Panc1 (cell line): ENCODE data around the gene ALPL. TPM values are rescaled to one million over a fixed set of nuclear protein-coding genes. Genes with fewer than 3 reads are reported as not detected.

Source experiments
- ATAC-seq: fragments of 200-7000 bp; cut with Tn5 transposase; 2 replicates; pipeline ENCODE4 v1.9.1; 2020; ENCODE audit warnings: mild to moderate bottlenecking, moderate library complexity
- BruUV-seq: library from RNA; stranded (reverse); fragments of 400-500 nt; replicated peaks from 2 replicates; lab custom pipeline; 2021; lab: Mats Ljungman, UMichigan
- CTCF ChIA-PET: fragments of 300-600 bp; sonication (Branson Sonifier 250); formaldehyde crosslinking; loops from one replicate; lab custom pipeline; 2022; ENCODE audit warnings: antibody characterized with exemption; lab: Charles Lee
- POLR2A ChIA-PET: fragments of 300-600 bp; sonication (Branson Sonifier 250); formaldehyde crosslinking; loops from one replicate; lab custom pipeline; 2022; ENCODE audit warnings: antibody characterized with exemption; lab: Charles Lee
- DNase-seq: peaks from one replicate; pipeline ENCODE4 v3.0.0-alpha.2; 2010; ENCODE audit warnings: low read depth, low spot score
- H3K27ac ChIP-seq: 2 replicates; pipeline ENCODE4 v1.5.1; 2011; ENCODE audit warnings: mild to moderate bottlenecking, low read length, inconsistent platforms
- H3K27me3 ChIP-seq: fragments of 200-500 bp; sonication (Bioruptor generic); 2 replicates; pipeline ENCODE4 v1.6.0; 2014; ENCODE audit warnings: low read length, inconsistent platforms; ENCODE audit not compliant: control insufficient read depth, insufficient read depth
- H3K36me3 ChIP-seq: fragments of 200-500 bp; sonication (Bioruptor generic); 2 replicates; pipeline ENCODE4 v1.5.1; 2014; ENCODE audit warnings: inconsistent platforms, mild to moderate bottlenecking, low read length, moderate library complexity; ENCODE audit not compliant: control insufficient read depth, insufficient read depth
- H3K4me1 ChIP-seq: 2 replicates; pipeline ENCODE4 v1.5.1; 2011; ENCODE audit warnings: inconsistent platforms, mild to moderate bottlenecking, low read length, moderate library complexity; ENCODE audit not compliant: control insufficient read depth, insufficient read depth
- H3K4me3 ChIP-seq, 2 experiments: 2 replicates each; pipeline ENCODE4 v1.5.1; 2011 to 2012; ENCODE audit warnings: low read depth in 2 of 2, low read length in 2 of 2, mild to moderate bottlenecking in 2 of 2, inconsistent platforms in 1 of 2, moderate library complexity in 1 of 2
- H3K9me3 ChIP-seq: fragments of 200-500 bp; sonication (Bioruptor generic); 2 replicates; pipeline ENCODE4 v1.5.1; 2014; ENCODE audit warnings: low read depth, mild to moderate bottlenecking, inconsistent platforms, low read length, moderate library complexity; ENCODE audit not compliant: control insufficient read depth, insufficient read depth
- CTCF ChIP-seq: fragments of 450-650 bp; IDR thresholded peaks from 2 replicates; pipeline ENCODE4 v1.5.1; 2017; ENCODE audit warnings: mild to moderate bottlenecking
- POLR2AphosphoS5 ChIP-seq: IDR thresholded peaks from 2 replicates; pipeline ENCODE4 v1.6.1; 2012; ENCODE audit warnings: mild to moderate bottlenecking, low read depth, low read length, moderate library complexity
- SIN3A ChIP-seq: IDR thresholded peaks from 2 replicates; pipeline ENCODE4 v1.6.1; 2012; ENCODE audit warnings: low read depth, mild to moderate bottlenecking, low read length, moderate library complexity, borderline replicate concordance; ENCODE audit not compliant: insufficient read depth
- TCF7L2 ChIP-seq: IDR thresholded peaks from 2 replicates; pipeline ENCODE4 v1.6.1; 2011; ENCODE audit warnings: mild to moderate bottlenecking, low read depth, low read length, inconsistent platforms
- in situ Hi-C: cut with HindIII; loops from 2 replicates; pipeline ENCODE4 v1.10.0; 2016; ENCODE audit warnings: low sequenced_read_pairs, low pct_unique_long_range_greater_than_20kb
- intact Hi-C: fragments of 100-400 bp; cut with micrococcal nuclease; formaldehyde crosslinking; loops from one replicate; pipeline ENCODE4 v1.10.0; 2022; ENCODE audit not compliant: unreplicated experiment
- total RNA-seq: library from RNA; stranded (reverse); gene quantifications from one replicate; pipeline ENCODE4 v1.2.1, GENCODE V29; 2021; ENCODE audit not compliant: unreplicated experiment
- TF ChIP-seq, protein P1 (sequence below), 2 experiments: IDR thresholded peaks; 2 replicates each; pipeline ENCODE4 v1.6.1; 2011 to 2012; ENCODE audit warnings: low read depth in 2 of 2, control low read depth in 1 of 2, low read length in 1 of 2, mild to moderate bottlenecking in 1 of 2, moderate library complexity in 1 of 2; ENCODE audit not compliant: insufficient read depth in 1 of 2

ALPL gene
- total RNA-seq, 1 experiment from 2014 or later: 0.82 TPM

- BruUV-seq: no TSS peak
- Histone ChIP-seq H3K4me1 (peaks cover 3% of the 10 kb centered on the region; the same call in 1 of the 2 replicates), H3K36me3 (no peaks in the 10 kb centered on the region), H3K4me3 (no peak overlapping the region), H3K27me3 (no peaks in the 10 kb centered on the region), H3K9me3 (no peaks in the 10 kb centered on the region), H3K27ac (no peak overlapping the region)
- intact Hi-C loops: no loop called here
- ChIA-PET POLR2A (no interaction called here), CTCF (interaction anchor here (0.8 kb wide), 1 partner anchor 66 kb away, joined by 3 read pairs; no protein-coding TSS in a partner anchor)
- DNase-seq (no peak), ATAC-seq (no peak)
- in situ Hi-C loops: no loop called here
- TF ChIP-seq POLR2AphosphoS5 (no peak), CTCF (no peak), TCF7L2 (no peak), SIN3A (no peak)
- TF ChIP-seq, protein P1, sequence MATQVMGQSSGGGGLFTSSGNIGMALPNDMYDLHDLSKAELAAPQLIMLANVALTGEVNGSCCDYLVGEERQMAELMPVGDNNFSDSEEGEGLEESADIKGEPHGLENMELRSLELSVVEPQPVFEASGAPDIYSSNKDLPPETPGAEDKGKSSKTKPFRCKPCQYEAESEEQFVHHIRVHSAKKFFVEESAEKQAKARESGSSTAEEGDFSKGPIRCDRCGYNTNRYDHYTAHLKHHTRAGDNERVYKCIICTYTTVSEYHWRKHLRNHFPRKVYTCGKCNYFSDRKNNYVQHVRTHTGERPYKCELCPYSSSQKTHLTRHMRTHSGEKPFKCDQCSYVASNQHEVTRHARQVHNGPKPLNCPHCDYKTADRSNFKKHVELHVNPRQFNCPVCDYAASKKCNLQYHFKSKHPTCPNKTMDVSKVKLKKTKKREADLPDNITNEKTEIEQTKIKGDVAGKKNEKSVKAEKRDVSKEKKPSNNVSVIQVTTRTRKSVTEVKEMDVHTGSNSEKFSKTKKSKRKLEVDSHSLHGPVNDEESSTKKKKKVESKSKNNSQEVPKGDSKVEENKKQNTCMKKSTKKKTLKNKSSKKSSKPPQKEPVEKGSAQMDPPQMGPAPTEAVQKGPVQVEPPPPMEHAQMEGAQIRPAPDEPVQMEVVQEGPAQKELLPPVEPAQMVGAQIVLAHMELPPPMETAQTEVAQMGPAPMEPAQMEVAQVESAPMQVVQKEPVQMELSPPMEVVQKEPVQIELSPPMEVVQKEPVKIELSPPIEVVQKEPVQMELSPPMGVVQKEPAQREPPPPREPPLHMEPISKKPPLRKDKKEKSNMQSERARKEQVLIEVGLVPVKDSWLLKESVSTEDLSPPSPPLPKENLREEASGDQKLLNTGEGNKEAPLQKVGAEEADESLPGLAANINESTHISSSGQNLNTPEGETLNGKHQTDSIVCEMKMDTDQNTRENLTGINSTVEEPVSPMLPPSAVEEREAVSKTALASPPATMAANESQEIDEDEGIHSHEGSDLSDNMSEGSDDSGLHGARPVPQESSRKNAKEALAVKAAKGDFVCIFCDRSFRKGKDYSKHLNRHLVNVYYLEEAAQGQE (IDR thresholded peaks at IDR 0.05; ENCODE audit: insufficient read depth in 1 of 2, low read depth in 2 of 2, low read length in 1 of 2): no peak
Observed at GRCh38 chr1:21510113-21510493, 880 bp downstream of the ALPL start.

GRCh38 chr1:21510885-21511578, 1.8 kb downstream of the ALPL start:
- Histone ChIP-seq H3K27me3 (no peaks in the 10 kb centered on the region), H3K9me3 (no peaks in the 10 kb centered on the region), H3K4me3 (no peak overlapping the region), H3K4me1 (peaks cover 3% of the 10 kb centered on the region; the same call in 1 of the 2 replicates), H3K27ac (no peak overlapping the region), H3K36me3 (no peaks in the 10 kb centered on the region)
- in situ Hi-C loops (no loop called here), intact Hi-C loops (no loop called here)
- ChIA-PET CTCF (interaction anchor here (0.5 kb wide), 1 partner anchor 27 kb away, joined by 5 read pairs; no protein-coding TSS in a partner anchor), POLR2A (no interaction called here)
- BruUV-seq: no TSS peak
- ATAC-seq (no peak), DNase-seq (no peak)
- TF ChIP-seq SIN3A: no peak
- no peak for TF ChIP-seq TCF7L2
